Measurements from ENCODE around the gene IFNL2. TPM values are rescaled to one million over a fixed set of nuclear protein-coding genes. Genes with fewer than 3 reads are reported as not detected.

IFNL2 gene
- not detected in 2 replicates for total RNA-seq

GRCh38 chr19:39268085-39268484 lies at the start of gene IFNL2:
Gene IFNL2, plus strand, starts transcription at chr19:39268396. Its CDS starts 173 bp downstream, at chr19:39268569.

DNA sequence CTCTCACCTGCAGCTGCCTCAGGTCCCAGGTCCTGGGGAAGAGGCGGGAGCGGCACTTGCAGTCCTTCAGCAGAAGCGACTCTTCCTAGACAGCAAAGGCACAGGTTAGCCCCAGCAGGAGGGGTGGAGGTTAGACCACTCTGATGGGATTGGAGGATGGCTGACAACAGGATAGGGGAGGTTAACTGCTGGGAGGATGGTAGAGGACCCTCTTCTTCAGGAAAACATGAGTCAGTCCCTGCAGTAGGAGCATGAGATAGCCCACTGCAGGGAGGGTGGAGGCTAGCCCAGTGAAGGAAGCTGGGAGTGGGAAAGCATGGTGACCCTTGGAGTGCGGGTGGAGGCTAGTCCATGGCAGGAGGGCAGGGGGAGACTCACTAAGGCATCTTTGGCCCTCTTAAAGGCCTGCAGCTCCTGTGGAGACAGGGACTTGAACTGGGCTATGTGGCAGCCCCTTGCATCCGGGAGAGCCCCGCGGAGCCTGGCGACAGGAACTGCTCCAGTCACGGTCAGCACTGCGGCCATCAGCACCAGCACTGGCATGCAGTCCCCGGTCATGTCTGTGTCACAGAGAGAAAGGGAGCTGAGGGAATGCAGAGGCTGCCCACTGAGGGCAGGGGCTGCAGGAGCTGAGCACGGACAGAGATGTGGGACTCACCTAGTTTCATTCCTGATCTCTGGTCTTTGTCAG lies 23.6 kb upstream of the IFNL2 start, which contains the start of gene IFNL3:
IFNL3 (minus strand) TSS at position 597 of the 691 bp plus-strand sequence; CDS start at position 558, 39 bp downstream.

GRCh38 chr19:39248806-39249205 lies 19.4 kb upstream of the IFNL2 start, which contains the start of gene IFNL4:
Gene IFNL4, minus strand, starts transcription at chr19:39248856.

GRCh38 chr19:39296055-39296645 lies 28.0 kb downstream of the IFNL2 start, which contains the start of gene IFNL1:
Gene IFNL1, plus strand, starts transcription at chr19:39296407. Its CDS starts 15 bp downstream, at chr19:39296422.

Other genes with a start within 250 kb of the IFNL2 start
- 1.3 and 3.4 TPM in 2 replicates for gene FBXO27, start 235.8 kb upstream of the IFNL2 start, total RNA-seq
- gene ACP7, start 184.0 kb upstream of the IFNL2 start, total RNA-seq = 0.33 and 0.87 TPM in 2 replicates
- gene PAK4, start 142.6 kb upstream of the IFNL2 start, total RNA-seq = 11.6 and 14.0 TPM in 2 replicates
- not detected in 2 replicates for gene NCCRP1, start 71.4 kb upstream of the IFNL2 start, total RNA-seq
- not detected in 2 replicates for gene SYCN, start 64.1 kb upstream of the IFNL2 start, total RNA-seq
- gene IFNL3, start 23.4 kb upstream of the IFNL2 start, total RNA-seq = not detected in 2 replicates
- gene IFNL4, start 19.5 kb upstream of the IFNL2 start, total RNA-seq = not detected in 2 replicates
- gene IFNL1, start 28.0 kb downstream of the IFNL2 start, total RNA-seq = not detected in 2 replicates
- gene LRFN1, start 52.5 kb downstream of the IFNL2 start, total RNA-seq = 0.25 TPM in 1 of 2 replicates, not detected in the other
- gene GMFG, start 67.6 kb downstream of the IFNL2 start, total RNA-seq = 0.44 and 0.50 TPM in 2 replicates
- gene SAMD4B, start 74.0 kb downstream of the IFNL2 start, total RNA-seq = 59.9 and 60.4 TPM in 2 replicates
- gene PAF1, start 122.7 kb downstream of the IFNL2 start, total RNA-seq = 38.4 and 55.6 TPM in 2 replicates
- gene MED29, start 123.0 kb downstream of the IFNL2 start, total RNA-seq = 15.2 and 20.6 TPM in 2 replicates
- 1.8 and 3.0 TPM in 2 replicates for gene ZFP36, start 138.5 kb downstream of the IFNL2 start, total RNA-seq
- 9.0 and 16.4 TPM in 2 replicates for gene PLEKHG2, start 144.3 kb downstream of the IFNL2 start, total RNA-seq
- 111 and 167 TPM in 2 replicates for gene RPS16, start 167.6 kb downstream of the IFNL2 start, total RNA-seq
- gene SUPT5H, start 177.2 kb downstream of the IFNL2 start, total RNA-seq = 63.1 and 67.6 TPM in 2 replicates
- gene TIMM50, start 212.4 kb downstream of the IFNL2 start, total RNA-seq = 57.5 and 84.0 TPM in 2 replicates
- 0.12 and 0.55 TPM in 2 replicates for gene DLL3, start 230.6 kb downstream of the IFNL2 start, total RNA-seq
- not detected in 2 replicates for gene SELENOV, start 246.7 kb downstream of the IFNL2 start, total RNA-seq

Data from uterine smooth muscle cell (primary cell).